ENCODE measurements around the gene CDH16. TPM values are rescaled to one million over a fixed set of nuclear protein-coding genes. Genes with fewer than 3 reads are reported as not detected.
A peak's percentile ranks its signal among the peaks of the same experiment; 100 is the strongest.
"Not testable (repeated sequence)": the region's sequence is repeated elsewhere in the genome, so short reads cannot be mapped to it uniquely, and the experiment has no call there.

The CDH16 gene
- polyA plus RNA-seq, 12 donors, result 0.12 to 1.2 (median 0.16) TPM; not detected in 4

DNA sequence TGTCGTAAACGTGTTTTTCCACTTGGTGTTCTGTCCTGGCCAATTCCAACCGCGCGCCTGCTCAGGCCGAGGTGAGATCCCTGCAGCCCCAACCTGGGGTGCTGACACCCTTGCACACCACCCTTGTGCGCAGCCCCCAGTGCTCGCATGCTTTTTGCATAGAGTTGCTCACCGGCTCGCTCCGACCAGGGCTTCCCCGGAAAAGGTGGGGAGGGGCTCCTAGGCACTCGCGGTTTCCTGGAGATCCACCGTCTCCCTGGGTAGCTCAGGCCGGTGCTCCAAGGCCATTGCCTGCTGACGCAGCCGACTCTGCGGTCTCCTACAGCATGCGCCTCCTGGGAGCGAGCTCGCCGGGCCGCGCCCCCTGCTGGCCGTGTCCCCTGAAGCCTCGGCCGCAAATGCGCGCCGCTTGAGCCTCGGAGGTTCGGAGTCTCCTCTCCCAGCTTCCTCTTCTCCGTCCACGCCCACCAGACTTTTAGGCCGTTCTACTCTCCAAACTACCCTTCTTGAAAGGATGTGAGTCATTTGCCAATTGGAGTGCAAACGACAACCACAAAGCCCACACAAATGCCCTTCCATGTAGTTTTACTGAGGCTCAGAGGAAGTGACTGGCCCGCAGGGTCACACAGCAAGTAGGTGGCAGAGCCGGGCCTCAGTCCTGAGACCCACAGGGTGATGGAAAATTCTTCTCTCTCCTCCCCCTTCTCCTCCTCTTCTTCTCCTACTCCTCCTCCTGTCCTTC lies 45.6 kb downstream of the CDH16 start:
- peak; percentile 82 for DNase-seq

DNA sequence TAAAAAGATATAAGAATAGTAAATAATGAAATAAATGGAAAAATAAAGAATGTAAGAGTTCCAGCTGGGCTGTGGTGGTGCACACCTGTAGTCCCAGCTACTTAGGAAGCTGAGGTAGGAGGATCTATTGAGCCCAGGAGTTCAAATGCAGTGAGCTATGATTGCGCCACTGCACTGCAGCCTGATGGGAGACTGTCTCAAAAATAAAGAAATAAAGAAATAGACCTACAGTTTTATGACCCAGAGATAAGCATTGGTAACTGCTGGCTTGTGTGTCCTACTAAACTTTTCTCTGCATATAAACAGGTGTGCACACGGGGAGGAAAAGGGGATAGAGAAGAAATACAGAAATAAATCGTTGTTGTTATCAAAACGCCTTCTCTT lies 46.1 kb downstream of the CDH16 start:
- no peak for DNase-seq

DNA sequence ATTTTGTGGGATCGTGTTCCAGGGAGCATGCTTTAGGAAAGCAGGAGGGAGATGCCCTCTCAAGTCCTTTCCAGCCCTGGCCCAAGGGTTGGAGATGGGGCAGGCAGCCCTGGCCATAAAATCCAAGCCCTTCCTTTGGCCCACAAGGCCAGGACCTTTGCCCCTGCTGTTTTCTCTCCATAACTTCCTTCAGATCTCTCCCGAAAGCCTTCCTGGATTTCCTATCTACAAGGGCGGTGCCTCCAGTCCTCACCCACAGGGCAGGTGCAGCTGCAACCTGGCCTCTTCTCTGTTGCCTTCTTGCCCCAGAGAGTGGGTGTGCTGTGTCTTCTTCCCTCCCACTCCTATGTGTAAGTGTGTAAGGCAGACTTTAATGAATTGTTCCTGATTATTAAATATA lies 46.8 kb downstream of the CDH16 start:
- no peak for DNase-seq

GRCh38 chr16:66871363-66871762 lies 47.3 kb downstream of the CDH16 start:
- DNase-seq, result not testable (repeated sequence)

DNA sequence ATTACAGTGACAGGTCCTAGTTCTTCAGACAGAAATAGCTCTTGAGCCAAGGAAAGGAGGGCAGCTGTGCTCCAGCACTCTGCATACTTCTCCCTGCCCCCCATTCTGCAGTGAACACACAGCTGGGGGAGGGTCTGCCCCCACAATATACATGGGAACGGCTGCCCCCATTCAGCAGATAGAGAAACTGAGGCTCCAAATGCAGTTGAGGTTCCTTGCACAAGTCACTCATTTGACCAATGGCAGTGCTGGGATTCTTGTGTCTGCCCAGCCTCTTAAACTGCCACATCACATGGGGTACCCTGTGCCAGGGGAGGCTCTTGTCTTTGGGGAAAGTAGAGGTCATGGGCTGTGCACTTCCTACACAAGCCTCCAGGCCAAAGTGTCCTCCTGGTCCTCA lies 49.3 kb downstream of the CDH16 start:
- DNase-seq, result no peak

- no peak for DNase-seq
These were observed 55.0 kb downstream of the CDH16 start for GRCh38 chr16:66863707-66864106.

GRCh38 chr16:66862023-66862520 lies 56.6 kb downstream of the CDH16 start:
- no peak for DNase-seq

DNA sequence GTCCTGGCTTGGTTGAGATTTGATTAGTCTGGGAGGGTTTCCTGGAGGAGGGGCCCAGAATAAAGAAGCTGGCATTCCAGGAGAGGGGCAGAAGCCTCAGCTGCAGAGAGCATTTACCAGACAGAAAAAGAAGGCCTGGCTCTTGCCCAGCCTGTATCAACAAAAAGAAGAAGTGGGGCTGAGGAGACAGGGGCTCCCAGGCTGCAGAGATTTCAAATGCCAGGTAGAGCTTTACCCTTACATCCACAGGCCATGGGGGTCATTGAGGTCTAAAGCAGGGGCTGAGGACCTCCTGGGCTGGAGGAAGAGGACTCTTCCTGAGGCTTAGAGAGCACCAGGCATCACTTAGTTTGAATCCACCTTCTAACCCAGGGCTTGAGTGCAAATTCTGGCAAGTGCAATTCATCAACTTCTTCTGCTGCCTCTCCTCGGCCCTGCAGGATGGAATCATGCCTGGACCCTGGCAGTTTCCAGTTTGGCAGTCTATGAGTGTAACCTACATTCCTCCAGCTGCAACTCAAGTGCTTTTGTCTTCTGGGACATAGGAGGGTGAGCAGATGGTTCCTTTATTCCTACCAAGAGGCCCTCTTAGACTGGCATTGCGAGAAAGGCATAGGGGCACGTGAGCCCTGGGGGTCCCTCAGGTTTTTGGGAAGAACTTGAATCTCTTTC lies 59.2 kb downstream of the CDH16 start:
- DNase-seq, result no peak

GRCh38 chr16:66858740-66859396 lies 59.8 kb downstream of the CDH16 start:
- DNase-seq, result no peak

Other genes starting within 250 kb of the CDH16 start
- gene CMTM4, start 222.1 kb downstream of the CDH16 start, polyA plus RNA-seq (ENCODE audit: insufficient read length in 12 of 12), result 10 to 100 TPM in 8 of 12 donors, 1 to 10 TPM in 3, not detected in 1; 8.4 to 18.7 (median 11.0) TPM
- 100 to 1,000 TPM in 5 of 12 donors, 10 to 100 TPM in 6, not detected in 1; 71.3 to 129 (median 97.6) TPM for gene DYNC1LI2, start 167.3 kb downstream of the CDH16 start, polyA plus RNA-seq (ENCODE audit: insufficient read length in 12 of 12)
- gene TERB1, start 117.3 kb downstream of the CDH16 start, polyA plus RNA-seq (ENCODE audit: insufficient read length in 12 of 12), result not detected
- 10 to 100 TPM in 11 of 12 donors, not detected in 1; 22.1 to 58.2 (median 45.9) TPM for gene NAE1, start 87.9 kb downstream of the CDH16 start, polyA plus RNA-seq (ENCODE audit: insufficient read length in 12 of 12)
- 10 to 100 TPM in 1 of 12 donors, not detected in 11; 16.6 TPM for gene CA7, start 74.5 kb downstream of the CDH16 start, polyA plus RNA-seq (ENCODE audit: insufficient read length in 12 of 12)
- 1 to 10 TPM in 11 of 12 donors, not detected in 1; 2.2 to 8.6 (median 2.9) TPM for gene PDP2, start 38.4 kb downstream of the CDH16 start, polyA plus RNA-seq (ENCODE audit: insufficient read length in 12 of 12)
- 10 to 100 TPM in 1 of 12 donors, 1 to 10 TPM in 10, not detected in 1; 2.8 to 15.8 (median 4.8) TPM for gene RRAD, start 6.7 kb upstream of the CDH16 start, polyA plus RNA-seq (ENCODE audit: insufficient read length in 12 of 12)
- gene CIAO2B, start 15.5 kb upstream of the CDH16 start, polyA plus RNA-seq (ENCODE audit: insufficient read length in 12 of 12), result 10 to 100 TPM in 11 of 12 donors, not detected in 1; 33.1 to 88.0 (median 78.6) TPM
- 10 to 100 TPM in 11 of 12 donors, not detected in 1; 22.3 to 46.3 (median 29.1) TPM for gene CES2, start 16.6 kb upstream of the CDH16 start, polyA plus RNA-seq (ENCODE audit: insufficient read length in 12 of 12)
- under 1 TPM in 10 of 12 donors, not detected in 2; 0.20 to 0.60 (median 0.39) TPM for gene CES3, start 42.4 kb upstream of the CDH16 start, polyA plus RNA-seq (ENCODE audit: insufficient read length in 12 of 12)
- 10 to 100 TPM in 1 of 12 donors, 1 to 10 TPM in 9, not detected in 2; 1.5 to 14.7 (median 2.5) TPM for gene CES4A, start 69.7 kb upstream of the CDH16 start, polyA plus RNA-seq (ENCODE audit: insufficient read length in 12 of 12)
- gene CBFB, start 110.3 kb upstream of the CDH16 start, polyA plus RNA-seq (ENCODE audit: insufficient read length in 12 of 12), result 10 to 100 TPM in 11 of 12 donors, not detected in 1; 35.5 to 56.0 (median 42.3) TPM
- 10 to 100 TPM in 11 of 12 donors, not detected in 1; 16.2 to 23.9 (median 19.7) TPM for gene PHAF1, start 191.1 kb upstream of the CDH16 start, polyA plus RNA-seq (ENCODE audit: insufficient read length in 12 of 12)
- gene B3GNT9, start 232.1 kb upstream of the CDH16 start, polyA plus RNA-seq (ENCODE audit: insufficient read length in 12 of 12), result 10 to 100 TPM in 5 of 12 donors, 1 to 10 TPM in 6, not detected in 1; 7.1 to 17.2 (median 9.7) TPM
- gene TRADD, start 241.0 kb upstream of the CDH16 start, polyA plus RNA-seq (ENCODE audit: insufficient read length in 12 of 12), result 1 to 10 TPM in 10 of 12 donors, not detected in 2; 2.0 to 5.8 (median 3.2) TPM
- gene FBXL8, start 241.1 kb upstream of the CDH16 start, polyA plus RNA-seq (ENCODE audit: insufficient read length in 12 of 12), result 1 to 10 TPM in 9 of 12 donors, under 1 TPM in 1, not detected in 2; 0.74 to 3.7 (median 2.1) TPM
- gene HSF4, start 245.9 kb upstream of the CDH16 start, polyA plus RNA-seq (ENCODE audit: insufficient read length in 12 of 12), result 10 to 100 TPM in 2 of 12 donors, 1 to 10 TPM in 9, not detected in 1; 1.4 to 15.2 (median 4.2) TPM